GM15510 (cell line): Measurements from ENCODE around the gene TTC23.

Experiments used
- POLR2A ChIP-seq: IDR thresholded peaks from 3 replicates; pipeline ENCODE4 v1.6.1; 2011; ENCODE audit warnings: borderline replicate concordance; ENCODE audit not compliant: insufficient read length; ENCODE audit errors: extremely low read depth

The TTC23 gene

DNA sequence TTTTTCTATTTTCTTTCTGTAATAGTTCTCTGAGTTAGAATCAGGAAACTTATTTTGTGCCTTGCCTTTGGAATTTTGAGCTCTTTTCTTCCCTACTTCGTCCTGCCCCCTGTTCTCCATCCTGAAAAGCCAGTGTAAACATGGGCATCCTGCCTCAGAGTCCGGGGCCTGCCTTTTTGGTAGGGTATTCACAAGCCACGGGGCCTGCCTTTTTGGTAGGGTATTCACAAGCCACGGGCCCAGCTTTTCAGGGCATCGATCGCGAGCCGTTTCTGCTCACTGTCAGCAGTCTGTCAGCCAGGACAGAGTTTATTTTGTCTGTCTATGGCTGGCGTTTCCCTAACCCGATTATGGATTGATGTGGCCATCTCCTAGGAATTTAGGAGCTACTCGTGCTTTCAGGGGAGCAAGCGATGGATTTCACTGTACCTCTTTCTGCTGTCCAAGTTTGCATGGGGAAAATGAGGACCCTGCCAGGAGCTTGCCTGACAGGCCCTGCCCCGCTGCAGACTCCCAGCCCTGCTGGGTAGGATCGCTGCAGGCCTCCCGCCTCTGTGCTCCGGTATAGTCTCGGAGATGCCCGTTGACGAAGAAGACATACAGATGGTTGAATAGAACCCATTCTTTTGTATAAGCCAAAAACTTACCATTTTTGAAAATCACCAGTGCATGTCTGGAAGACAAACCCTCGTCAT lies 131.7 kb downstream of the TTC23 start:
- no peak for TF ChIP-seq POLR2A

GRCh38 chr15:99117111-99117510 lies 132.3 kb downstream of the TTC23 start:
- no peak for TF ChIP-seq POLR2A

DNA sequence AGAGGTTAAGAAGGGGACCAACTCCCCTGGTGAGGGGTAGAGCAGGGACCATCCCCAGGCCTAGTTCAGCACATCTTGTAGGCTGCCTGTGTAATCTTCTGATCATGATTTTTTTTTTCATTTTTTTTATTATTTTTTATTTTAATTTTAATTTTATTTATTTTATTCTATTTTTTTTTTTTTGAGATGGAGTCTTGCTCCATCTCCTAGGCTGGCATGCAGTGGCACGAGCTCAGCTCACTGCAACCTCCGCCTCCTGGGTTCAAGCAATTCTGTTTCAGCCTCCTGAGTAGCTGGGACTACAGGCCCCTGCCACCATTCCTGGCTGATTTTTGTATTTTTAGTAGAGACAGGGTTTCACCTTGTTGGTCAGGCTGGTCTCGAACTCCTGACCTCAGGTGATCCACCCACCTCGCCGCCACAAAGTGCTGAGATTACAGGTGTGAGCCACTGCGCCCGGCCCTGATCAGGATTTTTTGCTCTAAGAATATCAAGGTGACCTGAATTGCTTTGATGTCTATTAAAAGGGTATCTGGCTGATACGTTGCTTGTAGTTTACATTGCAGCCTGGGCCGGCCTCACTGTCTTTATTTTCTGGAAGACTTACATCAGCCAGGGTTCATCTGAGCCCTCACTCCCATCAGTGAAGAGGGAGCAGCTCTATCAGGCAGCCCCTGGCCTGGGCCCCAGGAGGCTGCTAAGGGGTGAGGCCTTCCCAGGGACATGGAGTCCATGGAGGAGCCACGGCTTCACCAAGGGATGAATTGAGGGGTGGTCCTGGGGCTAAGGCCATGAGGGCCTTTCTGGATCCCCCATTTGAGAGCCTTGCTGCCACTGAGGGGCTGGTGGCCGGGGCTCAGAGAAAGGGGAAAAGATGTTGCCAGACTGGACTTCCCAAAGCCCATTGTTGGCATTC lies 133.8 kb downstream of the TTC23 start:
- no peak for TF ChIP-seq POLR2A

DNA sequence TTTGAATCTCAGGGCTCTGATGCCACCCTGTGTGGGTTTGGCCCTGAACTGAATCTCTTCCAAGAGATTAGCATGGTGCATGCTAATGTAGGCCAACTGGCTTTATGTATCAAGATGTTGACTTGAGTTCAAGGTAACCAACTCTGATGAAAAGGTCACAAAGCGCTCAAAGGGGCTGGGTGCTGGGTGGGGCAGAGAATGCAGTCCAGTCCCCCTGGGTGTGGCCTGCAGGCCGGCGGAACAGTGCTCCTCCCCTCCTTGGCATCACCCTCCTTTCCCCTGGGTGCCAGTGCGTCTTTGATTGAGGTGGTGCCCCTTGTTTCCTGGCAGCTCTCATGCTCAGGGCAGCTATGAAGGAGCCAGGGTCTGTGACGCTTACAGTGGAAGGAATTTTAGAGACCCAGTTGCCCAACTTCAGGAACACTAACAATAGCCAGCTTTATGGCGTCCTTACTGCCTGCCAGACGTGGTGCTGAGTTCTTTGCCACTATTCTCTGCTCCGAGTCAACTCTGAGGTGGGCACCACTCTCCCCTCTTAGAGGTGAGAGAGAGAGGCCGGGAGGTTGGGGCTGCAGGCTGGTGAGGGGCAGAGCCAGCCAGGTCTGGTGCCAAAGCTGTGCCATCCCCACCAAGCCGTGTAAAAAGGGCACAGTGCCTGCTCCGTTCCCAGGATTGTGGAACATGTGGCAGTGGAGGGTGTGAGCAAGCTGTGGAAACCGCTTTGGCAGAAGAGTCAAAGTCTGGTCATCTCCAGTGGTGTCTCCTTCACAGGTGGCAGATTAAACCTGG lies 134.7 kb downstream of the TTC23 start:
- no peak for TF ChIP-seq POLR2A

GRCh38 chr15:99113547-99114271 lies 135.7 kb downstream of the TTC23 start:
- no peak for TF ChIP-seq POLR2A

GRCh38 chr15:99110581-99111320 lies 138.6 kb downstream of the TTC23 start:
- no peak for TF ChIP-seq POLR2A

GRCh38 chr15:99110093-99110492 lies 139.3 kb downstream of the TTC23 start:
- TF ChIP-seq POLR2A = no peak

DNA sequence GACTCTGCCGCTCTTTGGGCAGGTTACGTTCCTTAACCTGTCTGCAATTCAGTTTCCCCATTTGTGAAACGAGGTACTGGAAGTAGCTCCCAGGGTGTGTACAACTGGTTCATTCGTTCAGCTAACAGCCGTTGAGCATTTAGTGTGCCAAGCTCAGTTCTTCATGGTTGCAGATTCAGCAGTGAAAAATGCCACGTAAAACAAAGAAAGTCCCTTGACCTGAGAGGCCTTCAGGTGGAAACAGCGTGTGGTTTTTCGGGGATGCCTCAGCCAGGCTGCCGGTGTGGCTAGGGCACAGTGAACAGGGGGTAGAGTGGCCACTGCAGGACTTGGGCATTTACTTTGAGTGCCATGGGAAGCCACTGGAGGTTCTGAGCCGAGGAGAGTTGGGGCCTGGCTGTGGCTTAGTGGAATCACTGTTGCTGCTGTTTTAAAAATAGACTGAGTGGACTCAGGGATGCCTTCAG lies 139.8 kb downstream of the TTC23 start:
- no peak for TF ChIP-seq POLR2A

GRCh38 chr15:99108993-99109392 lies 140.4 kb downstream of the TTC23 start:
- TF ChIP-seq POLR2A = no peak

DNA sequence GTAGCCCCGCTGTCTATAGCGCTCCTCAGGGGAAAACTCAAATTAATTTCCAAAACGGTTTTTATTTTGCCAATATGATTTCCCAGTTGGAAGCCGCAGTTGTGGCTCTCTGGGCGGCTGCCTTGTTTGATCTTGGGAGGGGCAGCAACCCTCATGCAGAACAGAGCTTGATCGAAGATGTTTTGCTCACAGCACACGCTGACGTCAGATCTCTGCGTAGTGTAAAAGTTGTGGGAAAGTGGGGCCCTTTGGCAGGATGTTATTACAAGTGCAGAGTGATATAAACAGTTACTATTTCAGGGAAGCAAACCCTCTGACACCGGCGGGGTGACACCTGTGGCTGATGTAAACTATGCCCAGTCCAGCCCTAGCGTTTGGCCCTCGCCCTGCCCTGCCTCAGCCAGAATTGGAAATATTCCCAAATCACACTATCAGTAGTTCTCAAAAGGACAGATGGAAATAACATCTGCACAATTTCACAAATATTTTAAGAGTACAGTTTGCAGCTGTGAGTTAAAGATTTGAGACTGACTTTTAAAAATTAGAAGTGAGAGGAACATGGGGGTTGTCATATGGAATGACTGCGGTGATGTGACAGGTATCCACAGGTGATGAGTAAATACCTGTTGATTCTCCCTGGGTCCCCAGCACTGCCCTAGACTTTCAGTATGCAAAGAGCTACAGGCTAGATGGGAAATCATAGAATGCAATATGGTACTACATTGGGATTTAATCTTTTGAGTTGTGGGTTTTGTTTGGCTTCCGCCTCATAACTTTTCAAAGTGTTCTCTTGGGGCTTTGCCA lies 142.8 kb downstream of the TTC23 start:
- no peak for TF ChIP-seq POLR2A

- no peak for TF ChIP-seq POLR2A
Observed at GRCh38 chr15:99105514-99106341, 143.7 kb downstream of the TTC23 start.
